LNCAP (cell line): ENCODE data around the gene PPARA.

Source experiments
- CTCF ChIP-seq: fragments of 450-650 bp; IDR thresholded peaks from 2 replicates; pipeline ENCODE4 v1.5.1; 2017; ENCODE audit warnings: mild to moderate bottlenecking

PPARA gene

DNA sequence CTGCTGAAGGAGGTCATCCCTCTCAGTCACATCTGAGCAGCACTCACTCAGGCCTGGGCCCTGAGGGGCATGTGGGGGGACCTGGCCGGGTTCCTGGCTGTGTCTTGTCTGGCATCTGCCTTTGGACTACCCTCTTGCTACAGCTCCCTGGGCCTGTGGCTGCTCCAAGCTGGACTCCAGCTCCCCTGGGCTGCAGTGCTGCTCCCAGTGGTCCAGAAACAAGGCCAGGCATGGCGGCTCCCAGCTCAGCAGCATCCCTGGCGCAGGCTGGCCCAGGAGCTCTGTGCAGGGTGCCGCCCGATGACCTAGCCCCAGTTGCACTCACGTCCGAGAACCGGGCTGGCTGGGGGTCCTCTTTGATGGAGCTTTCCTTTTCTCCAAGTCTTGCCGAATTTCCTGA is 94.4 kb downstream of the PPARA start:
- TF ChIP-seq CTCF: no peak

- no peak for TF ChIP-seq CTCF
Observed at GRCh38 chr22:46245511-46245910, 95.2 kb downstream of the PPARA start.

GRCh38 chr22:46246178-46246577 is 95.9 kb downstream of the PPARA start:
- TF ChIP-seq CTCF: no peak

DNA sequence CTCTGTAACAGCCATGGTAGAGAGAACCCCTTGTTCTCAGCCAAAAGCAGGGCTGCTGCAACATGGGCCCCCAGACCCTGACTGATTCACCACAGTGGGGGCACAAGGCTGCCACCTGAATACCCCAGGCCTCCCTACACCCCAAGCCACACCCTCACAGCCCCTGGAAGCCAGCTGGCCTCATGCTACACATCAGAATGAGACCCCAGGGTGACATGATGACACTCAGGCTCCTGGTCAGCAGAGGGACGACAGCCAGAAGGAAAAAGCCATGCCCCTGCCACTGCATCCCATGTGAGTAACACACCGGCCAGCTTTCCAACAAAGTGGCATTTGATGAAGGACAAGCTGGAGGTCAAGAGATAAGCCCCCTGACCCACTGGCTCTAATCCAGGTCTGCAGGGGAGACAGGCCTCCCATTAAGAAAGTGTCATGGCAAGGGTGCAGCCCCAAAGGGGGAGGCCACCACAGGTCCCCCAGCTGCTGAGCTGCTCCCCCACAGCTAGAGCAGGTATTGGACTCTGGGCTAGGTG is 97.2 kb downstream of the PPARA start:
- TF ChIP-seq CTCF: no peak

- peak; percentile 21; the same call in 1 of the 2 replicates for TF ChIP-seq CTCF
Observed at GRCh38 chr22:46250035-46250782, 99.9 kb downstream of the PPARA start, which contains the start of gene CDPF1. TSS of gene CDPF1 (minus strand) at chr22:46250293. CDS start at chr22:46248284, 2,009 bp downstream.

GRCh38 chr22:46250783-46251125 is 100.4 kb downstream of the PPARA start:
- TF ChIP-seq CTCF: no peak

DNA sequence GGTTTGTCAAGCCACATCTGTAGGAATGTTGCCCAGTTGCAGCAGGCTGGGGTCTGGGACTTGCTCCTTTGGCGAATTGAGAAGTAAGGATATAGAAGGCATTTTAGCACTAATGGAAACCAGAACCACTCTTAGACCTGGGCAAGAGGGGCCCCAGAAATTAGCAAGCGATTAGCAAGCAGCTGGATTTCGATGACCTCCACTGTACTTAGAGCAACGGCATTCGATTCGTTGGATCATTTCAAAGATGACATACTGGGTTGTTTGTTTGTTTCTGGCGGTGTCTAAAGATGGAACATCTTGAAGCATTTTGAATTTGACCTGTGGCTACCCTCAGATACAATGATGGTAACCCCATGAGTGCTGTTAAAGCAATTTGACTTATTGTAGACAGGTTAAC is 100.9 kb downstream of the PPARA start:
- no peak for TF ChIP-seq CTCF
